ENCODE measurements around the gene CCM2.
A peak's percentile ranks its signal among the peaks of the same experiment; 100 is the strongest.

CCM2 gene

GRCh38 chr7:44981035-44981706 is 18.8 kb upstream of the CCM2 start:
- Histone ChIP-seq H3K4me1 (ENCODE audit: control insufficient read depth in 5 of 5, insufficient read depth in 5 of 5, low read length in 5 of 5) (peaks cover 6 to 64% (median 50%) of the 10 kb centered on the region in 5 donors), H3K4me3 (ENCODE audit: low read depth in 1 of 5, low read length in 5 of 5) (no peak overlapping the region), H3K9me3 (ENCODE audit: control insufficient read depth in 5 of 5, low read length in 5 of 5) (no peaks in the 10 kb centered on the region), H3K27me3 (ENCODE audit: control insufficient read depth in 5 of 5, insufficient read depth in 4 of 5, low read length in 5 of 5) (no peaks in the 10 kb centered on the region), H3K9ac (ENCODE audit: low read length in 5 of 5) (no peak overlapping the region), H3K36me3 (ENCODE audit: control insufficient read depth in 5 of 5, insufficient read depth in 5 of 5, low read length in 5 of 5) (peaks cover 5 to 53% (median 46%) of the 10 kb centered on the region in 5 donors), H3K27ac (ENCODE audit: low read depth, low read length) (peak overlapping the region; percentile 25)

GRCh38 chr7:44982535-44982923 is 17.5 kb upstream of the CCM2 start:
- peaks cover 5 to 53% (median 46%) of the 10 kb centered on the region in 5 donors for H3K36me3 ChIP-seq (ENCODE audit: control insufficient read depth in 5 of 5, insufficient read depth in 5 of 5, low read length in 5 of 5)
- H3K9ac ChIP-seq (ENCODE audit: low read length in 5 of 5): no peak overlapping the region
- no peaks in the 10 kb centered on the region for H3K27me3 ChIP-seq (ENCODE audit: control insufficient read depth in 5 of 5, insufficient read depth in 4 of 5, low read length in 5 of 5)
- H3K9me3 ChIP-seq (ENCODE audit: control insufficient read depth in 5 of 5, low read length in 5 of 5): no peaks in the 10 kb centered on the region
- H3K27ac ChIP-seq (ENCODE audit: low read depth, low read length): no peak overlapping the region
- H3K4me1 ChIP-seq (ENCODE audit: control insufficient read depth in 5 of 5, insufficient read depth in 5 of 5, low read length in 5 of 5): peaks cover 6 to 68% (median 60%) of the 10 kb centered on the region in 5 donors
- H3K4me3 ChIP-seq (ENCODE audit: low read depth in 1 of 5, low read length in 5 of 5): no peak overlapping the region

- no peaks in the 10 kb centered on the region for H3K9me3 ChIP-seq (ENCODE audit: control insufficient read depth in 5 of 5, low read length in 5 of 5)
- peaks cover 5 to 53% (median 46%) of the 10 kb centered on the region in 5 donors for H3K36me3 ChIP-seq (ENCODE audit: control insufficient read depth in 5 of 5, insufficient read depth in 5 of 5, low read length in 5 of 5)
- no peak overlapping the region for H3K9ac ChIP-seq (ENCODE audit: low read length in 5 of 5)
- no peak overlapping the region for H3K4me3 ChIP-seq (ENCODE audit: low read depth in 1 of 5, low read length in 5 of 5)
- H3K27me3 ChIP-seq (ENCODE audit: control insufficient read depth in 5 of 5, insufficient read depth in 4 of 5, low read length in 5 of 5): no peaks in the 10 kb centered on the region
- H3K27ac ChIP-seq (ENCODE audit: low read depth, low read length): no peak overlapping the region
- peaks cover 6 to 67% (median 57%) of the 10 kb centered on the region in 5 donors for H3K4me1 ChIP-seq (ENCODE audit: control insufficient read depth in 5 of 5, insufficient read depth in 5 of 5, low read length in 5 of 5)
These were observed 17.0 kb upstream of the CCM2 start for GRCh38 chr7:44982970-44983369.

GRCh38 chr7:44983742-44984477 is 16.1 kb upstream of the CCM2 start:
- Histone ChIP-seq H3K36me3 (ENCODE audit: control insufficient read depth in 5 of 5, insufficient read depth in 5 of 5, low read length in 5 of 5) (peaks cover 5 to 45% (median 39%) of the 10 kb centered on the region in 5 donors), H3K4me3 (ENCODE audit: low read depth in 1 of 5, low read length in 5 of 5) (no peak overlapping the region), H3K27ac (ENCODE audit: low read depth, low read length) (no peak overlapping the region), H3K9me3 (ENCODE audit: control insufficient read depth in 5 of 5, low read length in 5 of 5) (no peaks in the 10 kb centered on the region), H3K9ac (ENCODE audit: low read length in 5 of 5) (peak overlapping the region in 1 of 5 donors; percentile 31), H3K27me3 (ENCODE audit: control insufficient read depth in 5 of 5, insufficient read depth in 4 of 5, low read length in 5 of 5) (no peaks in the 10 kb centered on the region), H3K4me1 (ENCODE audit: control insufficient read depth in 5 of 5, insufficient read depth in 5 of 5, low read length in 5 of 5) (peaks cover 6 to 58% (median 52%) of the 10 kb centered on the region in 5 donors)

- Histone ChIP-seq H3K9me3 (ENCODE audit: control insufficient read depth in 5 of 5, low read length in 5 of 5) (no peaks in the 10 kb centered on the region), H3K9ac (ENCODE audit: low read length in 5 of 5) (peak overlapping the region in 1 of 5 donors; percentile 31), H3K27me3 (ENCODE audit: control insufficient read depth in 5 of 5, insufficient read depth in 4 of 5, low read length in 5 of 5) (no peaks in the 10 kb centered on the region), H3K4me3 (ENCODE audit: low read depth in 1 of 5, low read length in 5 of 5) (no peak overlapping the region), H3K27ac (ENCODE audit: low read depth, low read length) (no peak overlapping the region), H3K4me1 (ENCODE audit: control insufficient read depth in 5 of 5, insufficient read depth in 5 of 5, low read length in 5 of 5) (peaks cover 6 to 53% (median 48%) of the 10 kb centered on the region in 5 donors), H3K36me3 (ENCODE audit: control insufficient read depth in 5 of 5, insufficient read depth in 5 of 5, low read length in 5 of 5) (peaks cover 5 to 45% (median 38%) of the 10 kb centered on the region in 5 donors)
These were observed 15.6 kb upstream of the CCM2 start for GRCh38 chr7:44984478-44984758.

GRCh38 chr7:44985033-44985695 is 14.8 kb upstream of the CCM2 start:
- H3K27ac ChIP-seq (ENCODE audit: low read depth, low read length): peak overlapping the region; percentile 96
- no peaks in the 10 kb centered on the region for H3K9me3 ChIP-seq (ENCODE audit: control insufficient read depth in 5 of 5, low read length in 5 of 5)
- H3K9ac ChIP-seq (ENCODE audit: low read length in 5 of 5): peak overlapping the region in 4 of 5 donors; percentile 68 to 96 (median 90)
- H3K4me3 ChIP-seq (ENCODE audit: low read depth in 1 of 5, low read length in 5 of 5): peak overlapping the region in 4 of 5 donors; percentile 75 to 90 (median 87)
- H3K36me3 ChIP-seq (ENCODE audit: control insufficient read depth in 5 of 5, insufficient read depth in 5 of 5, low read length in 5 of 5): peaks cover 5 to 41% (median 34%) of the 10 kb centered on the region in 5 donors
- H3K4me1 ChIP-seq (ENCODE audit: control insufficient read depth in 5 of 5, insufficient read depth in 5 of 5, low read length in 5 of 5): peaks cover 3 to 45% (median 41%) of the 10 kb centered on the region in 5 donors
- H3K27me3 ChIP-seq (ENCODE audit: control insufficient read depth in 5 of 5, insufficient read depth in 4 of 5, low read length in 5 of 5): no peaks in the 10 kb centered on the region

GRCh38 chr7:44985900-44986217 is 14.1 kb upstream of the CCM2 start:
- Histone ChIP-seq H3K9me3 (ENCODE audit: control insufficient read depth in 5 of 5, low read length in 5 of 5) (no peaks in the 10 kb centered on the region), H3K27me3 (ENCODE audit: control insufficient read depth in 5 of 5, insufficient read depth in 4 of 5, low read length in 5 of 5) (no peaks in the 10 kb centered on the region), H3K4me3 (ENCODE audit: low read depth in 1 of 5, low read length in 5 of 5) (peak overlapping the region; percentile 75 to 90 (median 87)), H3K4me1 (ENCODE audit: control insufficient read depth in 5 of 5, insufficient read depth in 5 of 5, low read length in 5 of 5) (peaks cover 3 to 39% (median 35%) of the 10 kb centered on the region in 5 donors), H3K36me3 (ENCODE audit: control insufficient read depth in 5 of 5, insufficient read depth in 5 of 5, low read length in 5 of 5) (peaks cover 5 to 41% (median 34%) of the 10 kb centered on the region in 5 donors), H3K9ac (ENCODE audit: low read length in 5 of 5) (peak overlapping the region; percentile 68 to 96 (median 87)), H3K27ac (ENCODE audit: low read depth, low read length) (peak overlapping the region; percentile 96)

GRCh38 chr7:44986218-44987053 is 13.6 kb upstream of the CCM2 start:
- H3K4me3 ChIP-seq (ENCODE audit: low read depth in 1 of 5, low read length in 5 of 5): peak overlapping the region; percentile 75 to 90 (median 87)
- no peaks in the 10 kb centered on the region for H3K27me3 ChIP-seq (ENCODE audit: control insufficient read depth in 5 of 5, insufficient read depth in 4 of 5, low read length in 5 of 5)
- H3K9ac ChIP-seq (ENCODE audit: low read length in 5 of 5): peak overlapping the region; percentile 85 to 96 (median 93)
- H3K9me3 ChIP-seq (ENCODE audit: control insufficient read depth in 5 of 5, low read length in 5 of 5): no peaks in the 10 kb centered on the region
- H3K4me1 ChIP-seq (ENCODE audit: control insufficient read depth in 5 of 5, insufficient read depth in 5 of 5, low read length in 5 of 5): peaks cover 3 to 34% (median 31%) of the 10 kb centered on the region in 5 donors
- peaks cover 5 to 37% (median 34%) of the 10 kb centered on the region in 5 donors for H3K36me3 ChIP-seq (ENCODE audit: control insufficient read depth in 5 of 5, insufficient read depth in 5 of 5, low read length in 5 of 5)
- peak overlapping the region; percentile 96 for H3K27ac ChIP-seq (ENCODE audit: low read depth, low read length)

- H3K27ac ChIP-seq (ENCODE audit: low read depth, low read length): peak overlapping the region; percentile 96
- no peaks in the 10 kb centered on the region for H3K27me3 ChIP-seq (ENCODE audit: control insufficient read depth in 5 of 5, insufficient read depth in 4 of 5, low read length in 5 of 5)
- peak overlapping the region in 1 of 5 donors; percentile 90 for H3K4me3 ChIP-seq (ENCODE audit: low read depth in 1 of 5, low read length in 5 of 5)
- peaks cover 4 to 29% (median 28%) of the 10 kb centered on the region in 5 donors for H3K36me3 ChIP-seq (ENCODE audit: control insufficient read depth in 5 of 5, insufficient read depth in 5 of 5, low read length in 5 of 5)
- no peaks in the 10 kb centered on the region for H3K9me3 ChIP-seq (ENCODE audit: control insufficient read depth in 5 of 5, low read length in 5 of 5)
- H3K4me1 ChIP-seq (ENCODE audit: control insufficient read depth in 5 of 5, insufficient read depth in 5 of 5, low read length in 5 of 5): peaks cover 3 to 34% (median 31%) of the 10 kb centered on the region in 5 donors
- no peak overlapping the region for H3K9ac ChIP-seq (ENCODE audit: low read length in 5 of 5)
These were observed 12.5 kb upstream of the CCM2 start for GRCh38 chr7:44987457-44987856.

Measured in subcutaneous abdominal adipose tissue (tissue), 5 donors.